Measurements from ENCODE around the gene TBC1D8.

The TBC1D8 gene

GRCh38 chr2:101002562-101003277 is 148.5 kb downstream of the TBC1D8 start:
- DNase-seq (ENCODE audit: low read depth in 2 of 3, low spot score in 2 of 3) = no peak

DNA sequence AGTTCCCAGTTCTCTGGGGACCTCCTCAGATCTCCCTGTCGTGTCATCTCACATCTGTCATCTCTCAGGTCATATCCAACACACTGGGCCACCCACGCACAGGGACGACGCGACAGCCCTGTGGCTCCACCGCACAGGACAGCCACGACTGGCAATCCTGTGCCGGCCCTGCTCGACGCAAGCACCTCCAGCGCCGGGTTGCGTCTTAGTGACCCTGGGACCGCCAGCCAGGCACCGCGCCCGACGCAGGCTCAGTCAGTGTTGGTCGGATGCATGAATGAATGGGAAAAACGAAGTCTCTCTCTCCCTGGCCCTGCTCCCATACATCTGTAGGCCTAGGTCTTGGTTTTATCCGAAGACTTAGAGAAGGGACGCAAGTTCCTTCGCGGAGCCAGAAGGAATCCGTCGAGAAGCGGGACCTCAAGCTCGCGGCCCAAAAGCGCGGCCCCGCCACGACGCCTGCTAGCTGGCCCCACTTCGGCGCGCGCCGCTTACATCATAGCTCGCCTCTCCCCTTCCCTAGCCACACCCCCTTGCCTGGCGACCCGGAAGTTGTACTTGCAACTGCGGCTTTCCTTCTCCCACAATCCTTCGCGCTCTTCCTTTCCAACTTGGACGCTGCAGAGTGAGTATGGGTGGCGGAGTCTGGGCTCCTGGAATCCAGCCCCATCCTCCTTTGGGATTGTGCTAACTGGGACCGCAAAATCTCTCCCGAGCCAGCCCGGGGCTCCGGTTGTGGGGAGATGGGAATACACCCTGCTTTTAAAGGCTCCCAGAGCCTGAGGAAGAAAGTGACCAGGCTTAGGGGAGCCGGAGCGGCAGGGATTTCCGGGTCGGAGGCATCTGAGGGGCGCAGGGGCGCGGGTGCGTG is 149.3 kb downstream of the TBC1D8 start, which contains the start of gene RPL31:
Gene RPL31 (plus strand): TSS at position 599 of the 871 bp plus-strand sequence. CDS start 413 bp downstream, outside the sequence.
- peak; percentile 76 to 86 (median 86) for DNase-seq (ENCODE audit: low read depth in 2 of 3, low spot score in 2 of 3)

GRCh38 chr2:100999995-101000394 is 151.2 kb downstream of the TBC1D8 start:
- no peak for DNase-seq (ENCODE audit: low read depth in 2 of 3, low spot score in 2 of 3)

- no peak for DNase-seq (ENCODE audit: low read depth in 2 of 3, low spot score in 2 of 3)
Observed at GRCh38 chr2:100998235-100998573, 153.0 kb downstream of the TBC1D8 start.

DNA sequence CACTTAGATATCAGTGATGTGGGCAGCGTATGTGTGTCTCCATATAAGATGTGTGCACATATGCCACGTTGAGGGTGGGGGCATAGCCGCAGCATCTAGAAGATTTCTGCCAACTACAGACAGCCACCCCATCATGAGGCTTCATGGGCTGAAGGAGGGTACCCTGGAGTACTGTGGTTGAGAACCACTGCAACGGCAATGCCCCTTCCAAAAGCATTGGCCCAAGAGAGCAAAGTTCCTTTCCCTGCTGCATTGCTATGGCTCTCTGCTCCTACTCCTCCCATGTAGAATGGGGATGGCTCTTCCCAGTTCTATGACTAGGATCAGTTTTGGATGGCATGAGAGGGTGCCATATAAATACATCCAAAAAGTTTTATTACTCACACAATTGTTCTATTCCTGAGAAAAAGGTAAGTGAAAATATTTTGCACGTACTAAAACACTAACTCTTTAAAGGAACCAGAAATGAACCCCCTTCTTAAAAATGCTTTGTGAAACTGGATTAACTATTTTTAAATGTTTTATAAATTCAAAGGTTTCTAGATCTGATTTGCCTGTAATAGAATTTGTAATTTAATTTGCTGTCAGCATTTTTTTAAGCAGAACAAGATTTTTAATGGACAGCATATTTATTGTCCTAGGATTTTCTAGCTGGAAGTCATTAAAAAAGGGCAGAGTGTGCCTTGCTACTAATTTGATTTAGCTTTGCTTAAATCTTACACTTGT is 153.5 kb downstream of the TBC1D8 start:
- DNase-seq (ENCODE audit: low read depth in 2 of 3, low spot score in 2 of 3) = no peak

DNA sequence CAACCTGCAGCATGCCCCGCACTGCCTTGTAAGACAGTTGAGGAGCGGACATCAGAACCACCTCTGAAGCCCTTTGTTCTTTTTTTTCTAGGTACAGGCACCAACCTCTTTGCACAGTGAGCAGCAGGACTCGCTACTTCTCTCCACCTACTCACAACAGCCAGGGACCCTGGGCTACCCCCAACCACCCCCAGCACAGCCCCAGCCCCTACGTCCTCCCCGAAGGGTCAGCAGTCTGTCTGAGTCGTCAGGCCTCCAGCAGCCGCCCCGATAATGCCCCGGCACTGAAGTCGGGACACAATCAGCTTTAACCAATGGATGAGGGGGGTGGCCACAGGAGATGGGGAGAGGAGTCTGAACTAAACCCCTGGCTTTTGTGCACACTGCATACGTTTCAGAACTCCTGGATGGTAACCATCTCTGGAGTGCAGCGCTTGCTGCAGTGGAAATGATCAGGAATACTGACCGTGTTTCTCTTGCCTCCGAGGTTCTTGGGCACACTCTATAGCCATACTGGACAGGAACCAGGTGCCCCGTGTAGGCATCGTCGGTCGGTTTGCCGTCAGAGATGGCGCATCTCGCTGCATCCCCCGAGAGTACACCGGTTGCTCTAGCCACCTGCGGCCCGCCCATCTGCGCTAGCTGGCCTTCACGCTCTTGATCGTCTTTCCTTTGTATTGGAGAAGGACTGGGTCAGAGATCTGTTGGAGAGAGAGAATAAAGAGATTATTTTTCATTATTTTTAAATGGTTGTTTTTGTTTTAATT is 155.7 kb downstream of the TBC1D8 start:
- DNase-seq (ENCODE audit: low read depth in 2 of 3, low spot score in 2 of 3) = no peak

DNA sequence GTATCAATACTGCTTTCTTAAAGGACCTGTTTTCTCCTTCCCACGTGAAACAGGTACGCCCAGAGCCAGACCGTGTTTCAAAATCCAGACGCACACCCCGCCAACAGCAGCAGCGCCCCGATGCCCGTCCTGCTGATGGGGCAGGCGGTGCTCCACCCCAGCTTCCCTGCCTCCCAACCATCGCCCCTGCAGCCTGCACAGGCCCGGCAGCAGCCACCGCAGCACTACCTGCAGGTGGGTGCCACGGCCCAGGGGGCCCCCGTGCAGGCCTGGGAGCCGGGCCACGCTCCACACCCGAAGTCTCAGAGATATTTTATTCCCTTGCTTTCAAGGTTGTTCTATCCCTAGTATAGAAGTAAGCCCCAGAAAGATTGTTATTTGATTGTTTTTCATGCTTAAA is 157.9 kb downstream of the TBC1D8 start:
- no peak for DNase-seq (ENCODE audit: low read depth in 2 of 3, low spot score in 2 of 3)

DNA sequence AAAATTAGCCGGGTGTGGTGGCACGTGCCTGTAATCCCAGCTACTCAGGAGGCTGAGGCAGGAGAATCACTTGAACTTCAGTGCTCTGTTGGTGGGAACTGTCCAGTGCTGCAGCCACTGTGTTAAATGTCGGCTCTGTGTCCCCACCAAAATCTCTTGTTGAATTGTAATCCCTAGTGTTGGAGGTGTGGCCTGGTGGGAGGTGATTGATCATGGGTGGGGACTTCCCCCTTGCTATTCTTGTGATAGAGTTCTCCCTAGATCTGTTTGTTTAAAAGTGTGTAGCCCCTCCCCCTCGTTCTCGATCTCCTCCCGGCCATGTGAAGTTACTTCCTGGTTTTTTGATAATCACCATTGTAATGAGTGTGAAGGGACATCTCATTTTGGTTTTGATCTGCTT is 158.9 kb downstream of the TBC1D8 start:
- DNase-seq (ENCODE audit: low read depth in 2 of 3, low spot score in 2 of 3) = no peak

DNA sequence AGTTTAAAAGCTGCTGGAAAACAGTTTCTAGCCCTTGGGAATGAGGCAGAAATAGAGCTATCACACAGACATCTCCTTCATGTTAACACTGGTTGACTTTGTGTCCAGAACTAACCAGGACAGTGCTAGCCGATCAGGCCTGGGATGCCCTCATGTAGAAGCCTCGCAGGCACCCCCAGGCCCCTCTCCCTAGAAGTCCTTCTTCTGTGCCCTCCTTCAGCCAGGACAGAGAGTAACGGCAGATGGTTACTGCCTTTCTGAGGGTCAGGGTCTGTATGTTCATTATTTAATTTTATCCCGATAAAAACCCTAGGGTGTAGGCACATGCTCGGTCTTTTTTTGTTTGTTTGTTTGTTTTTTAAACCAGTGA is 159.8 kb downstream of the TBC1D8 start:
- DNase-seq (ENCODE audit: low read depth in 2 of 3, low spot score in 2 of 3) = no peak

GRCh38 chr2:100990650-100991403 is 160.4 kb downstream of the TBC1D8 start:
- no peak for DNase-seq (ENCODE audit: low read depth in 2 of 3, low spot score in 2 of 3)

DNA sequence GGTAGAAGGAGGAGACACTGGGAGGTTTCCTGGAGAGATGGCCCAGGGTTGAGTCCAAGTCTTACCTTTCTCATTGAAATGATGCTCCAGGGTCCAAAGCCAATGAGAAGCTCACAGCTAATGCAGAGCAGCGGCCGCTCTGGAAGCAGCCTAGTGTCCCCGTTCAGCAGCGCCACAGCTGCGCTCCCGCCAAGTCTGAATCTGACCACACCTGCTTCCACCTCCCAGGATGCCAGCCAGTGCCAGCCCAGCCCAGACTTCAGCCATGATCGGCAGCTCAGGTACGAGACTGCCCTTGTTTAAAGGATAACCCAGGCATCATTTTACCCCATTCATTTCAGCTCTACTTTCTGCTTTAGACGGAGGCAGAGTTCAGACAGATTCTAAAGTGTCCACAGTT is 161.0 kb downstream of the TBC1D8 start:
- no peak for DNase-seq (ENCODE audit: low read depth in 2 of 3, low spot score in 2 of 3)

DNA sequence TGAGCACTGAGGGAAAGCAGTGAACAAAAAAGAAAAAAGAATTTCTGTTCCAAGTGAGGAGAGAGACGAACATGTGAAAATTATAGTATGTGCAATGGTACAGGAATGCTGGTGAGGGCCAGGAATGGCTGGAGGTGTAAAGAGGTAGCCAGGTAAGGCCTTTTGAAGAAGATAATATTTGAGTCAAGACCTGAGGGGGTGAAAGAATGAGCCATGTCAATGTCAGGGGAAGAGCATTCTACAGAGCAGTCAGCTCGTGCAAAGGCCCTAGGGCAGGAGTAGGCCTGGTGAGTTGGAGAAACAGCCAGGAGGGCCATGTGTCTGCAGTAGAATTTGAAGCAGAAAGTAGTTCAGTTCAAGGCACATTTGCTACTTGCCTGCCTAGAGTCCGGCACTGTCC is 161.5 kb downstream of the TBC1D8 start:
- DNase-seq (ENCODE audit: low read depth in 2 of 3, low spot score in 2 of 3) = no peak

GRCh38 chr2:100988630-100989417 is 162.4 kb downstream of the TBC1D8 start:
- DNase-seq (ENCODE audit: low read depth in 2 of 3, low spot score in 2 of 3) = no peak

GRCh38 chr2:100987974-100988373 is 163.2 kb downstream of the TBC1D8 start:
- DNase-seq (ENCODE audit: low read depth in 2 of 3, low spot score in 2 of 3) = no peak

DNA sequence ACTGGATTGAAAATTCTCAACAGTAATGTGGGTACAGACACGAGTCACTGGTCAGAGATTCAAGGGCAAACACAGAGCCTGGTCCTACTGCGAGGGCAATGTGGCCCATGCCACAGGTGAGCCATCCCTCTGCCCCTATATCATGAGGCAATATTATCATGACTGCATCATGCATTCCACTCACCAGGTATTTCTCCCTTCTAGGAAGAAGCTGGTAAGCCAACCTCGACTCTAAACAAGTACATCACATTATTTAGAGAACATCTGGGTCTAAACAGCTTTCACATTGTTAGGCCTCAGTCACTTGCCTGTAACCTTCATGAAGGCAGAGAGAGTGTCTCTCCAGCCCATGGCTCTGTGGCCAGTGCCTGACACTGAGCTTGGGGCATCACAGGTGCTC is 163.6 kb downstream of the TBC1D8 start:
- no peak for DNase-seq (ENCODE audit: low read depth in 2 of 3, low spot score in 2 of 3)

DNA sequence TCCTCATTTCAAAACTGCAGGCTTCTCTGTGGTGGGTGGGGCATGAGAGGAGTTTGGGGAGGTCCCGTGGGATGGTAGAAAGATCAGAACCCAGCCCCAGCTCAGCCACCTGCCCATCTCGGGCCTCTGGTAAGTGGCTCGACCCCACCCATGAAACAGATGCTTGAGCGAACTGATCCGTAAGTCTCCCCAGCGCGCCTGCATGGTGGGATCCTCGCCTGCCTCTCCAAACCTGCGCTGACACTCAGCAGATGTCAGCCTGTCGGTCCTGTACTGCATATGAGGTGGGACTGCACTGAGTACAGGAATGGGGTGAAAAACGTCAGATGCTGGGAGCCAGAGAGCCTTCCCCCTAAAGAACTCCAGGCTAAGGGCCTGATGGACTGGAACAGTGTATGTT is 165.0 kb downstream of the TBC1D8 start:
- DNase-seq (ENCODE audit: low read depth in 2 of 3, low spot score in 2 of 3) = no peak

DNA sequence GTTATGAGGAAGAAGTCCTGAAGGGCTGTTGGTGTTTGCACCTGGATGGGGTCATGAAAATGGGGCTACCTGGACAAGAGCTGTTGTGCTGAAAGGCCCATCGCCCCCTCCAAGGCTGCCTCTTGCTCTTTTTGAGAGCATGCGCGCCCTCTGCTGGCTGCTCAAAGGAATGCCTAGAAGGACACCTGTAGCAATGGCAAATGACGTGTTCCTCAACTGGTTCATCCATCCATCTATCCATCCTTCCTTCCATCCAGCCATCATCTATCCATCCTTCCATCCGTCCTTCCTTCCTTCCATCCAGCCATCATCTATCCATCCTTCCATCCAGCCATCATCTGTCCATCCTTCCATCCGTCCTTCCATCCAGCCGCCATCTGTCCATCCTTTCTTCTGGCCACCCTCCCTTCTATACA is 166.3 kb downstream of the TBC1D8 start:
- peak; percentile 35 to 53 (median 40) for DNase-seq (ENCODE audit: low read depth in 2 of 3, low spot score in 2 of 3)

DNA sequence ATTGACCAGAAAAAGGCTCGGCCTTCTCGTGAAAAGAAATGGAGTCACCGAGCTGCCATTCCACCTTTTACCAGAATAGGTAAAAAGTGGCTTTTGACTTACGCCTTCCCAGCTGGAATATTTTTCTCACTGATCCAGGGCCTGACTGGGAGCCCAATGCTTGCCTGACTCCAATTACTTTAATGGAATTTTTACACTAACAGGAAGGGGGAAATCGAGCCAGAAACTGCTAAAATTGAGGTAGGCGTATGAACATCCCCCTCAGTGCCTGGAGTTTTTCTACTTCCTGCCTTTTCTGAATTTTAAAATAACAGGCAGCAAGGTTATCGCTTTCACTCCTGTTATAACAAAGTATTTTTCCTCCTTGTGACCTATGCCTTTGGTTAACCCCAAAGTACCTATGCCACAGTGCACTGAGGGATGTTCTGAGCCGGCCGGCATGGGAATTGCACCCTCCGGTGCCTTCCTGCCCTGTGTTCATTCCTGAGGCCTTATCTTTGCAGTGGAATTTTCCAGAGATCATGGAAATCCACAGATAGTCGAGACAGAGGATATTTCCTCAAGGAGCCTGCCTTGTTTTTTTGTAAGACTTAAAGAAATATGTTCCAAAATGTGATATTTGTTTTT is 167.4 kb downstream of the TBC1D8 start:
- no peak for DNase-seq (ENCODE audit: low read depth in 2 of 3, low spot score in 2 of 3)

DNA sequence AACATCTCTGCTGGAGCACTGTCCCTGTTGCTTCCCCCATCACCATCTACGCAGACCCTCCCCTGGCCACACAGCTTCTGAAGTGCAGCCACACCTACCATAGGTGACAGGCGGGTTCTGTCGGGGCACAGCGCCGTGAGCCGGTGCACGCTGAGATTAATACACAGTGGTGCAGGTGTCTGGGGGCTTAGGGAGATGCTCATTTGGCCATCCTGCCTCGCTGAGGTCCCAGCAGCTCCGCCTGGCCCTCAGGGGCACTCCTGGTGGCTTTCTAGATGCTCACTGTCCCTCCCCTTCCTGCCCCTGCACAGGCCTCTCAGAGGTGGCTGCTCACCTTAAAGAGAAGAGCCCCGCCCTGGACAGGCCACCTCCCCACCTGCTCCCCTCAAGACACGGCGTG is 168.0 kb downstream of the TBC1D8 start:
- DNase-seq (ENCODE audit: low read depth in 2 of 3, low spot score in 2 of 3) = no peak
